A549 (cell line): ENCODE data around the gene ATP11A. TPM values are rescaled to one million over a fixed set of nuclear protein-coding genes. Genes with fewer than 3 reads are reported as not detected.

Experiments
- ATAC-seq, 2 experiments: fragments of 200-7000 bp in 1 of 2; fragments of >200 bp in 1 of 2; cut with Nextera tagmentation in 1 of 2; cut with Tn5 transposase in 1 of 2; 3 replicates each; pipeline versions ENCODE4 v1.8.0 to v1.9.1; 2018 to 2020; ENCODE audit warnings: mild to moderate bottlenecking in 1 of 2, moderate library complexity in 1 of 2
- CTCF ChIA-PET: fragments of 300-600 bp; sonication (Branson Sonifier 250); formaldehyde crosslinking; extraction: SDS; loops from one replicate; lab custom pipeline; 2021; ENCODE audit warnings: antibody characterized with exemption, inconsistent platforms; lab: Yijun Ruan, JAX
- POLR2A ChIA-PET: fragments of 350-600 bp; formaldehyde crosslinking; extraction: SDS; loops from one replicate; lab custom pipeline; 2021; ENCODE audit warnings: antibody characterized with exemption, inconsistent platforms; lab: Yijun Ruan, JAX
- DNase-seq, 2 experiments: peaks; one replicate each; pipeline versions ENCODE4 v3.0.0 to v3.0.0-alpha.2; 2011 to 2016; ENCODE audit warnings: low read depth in 1 of 2, low spot score in 1 of 2
- FAIRE-seq: peaks from 2 replicates; lab custom pipeline; 2011; peaks lifted over from hg19 to GRCh38; lab: Jason Lieb, UNC
- H3K27ac ChIP-seq, 2 experiments: fragments of >200 bp; sonication (Bioruptor Twin); formaldehyde crosslinking; 3 replicates each; pipeline ENCODE4 v1.5.1; 2016 to 2017
- H3K4me1 ChIP-seq: fragments of >200 bp; sonication (Bioruptor Twin); formaldehyde crosslinking; 3 replicates; pipeline ENCODE4 v1.6.1; 2016
- H3K4me2 ChIP-seq: fragments of >200 bp; sonication (Bioruptor Twin); formaldehyde crosslinking; 3 replicates; pipeline ENCODE4 v1.6.1; 2016
- H3K4me3 ChIP-seq: fragments of >200 bp; sonication (Bioruptor Twin); formaldehyde crosslinking; 3 replicates; pipeline ENCODE4 v1.5.1; 2016
- H3K9me3 ChIP-seq: fragments of >200 bp; sonication (Bioruptor Twin); formaldehyde crosslinking; 3 replicates; pipeline ENCODE4 v1.6.1; 2016
- CBX2 ChIP-seq: fragments of 200-600 bp; sonication (generic); IDR thresholded peaks from 2 replicates; pipeline ENCODE4 v1.6.1; 2016; ENCODE audit warnings: low read depth, mild to moderate bottlenecking, borderline replicate concordance
- CEBPB ChIP-seq, 2 experiments: fragments of >200 bp in 1 of 2; sonication (Bioruptor Twin) in 1 of 2; formaldehyde crosslinking in 1 of 2; IDR thresholded peaks; 2 replicates each; pipeline ENCODE4 v1.6.1; 2012 to 2016
- EHMT2 ChIP-seq: fragments of 200-600 bp; sonication (generic); IDR thresholded peaks from 2 replicates; pipeline ENCODE4 v1.6.1; 2016; ENCODE audit warnings: antibody characterized with exemption, low read depth, mild to moderate bottlenecking, moderate library complexity
- ESRRA ChIP-seq: fragments of 150-350 bp; IDR thresholded peaks from 2 replicates; pipeline ENCODE4 v1.6.1; 2014; ENCODE audit warnings: mild to moderate bottlenecking, low read length, borderline replicate concordance
- FOSB ChIP-seq: fragments of 250-450 bp; sonication (Bioruptor Pico); IDR thresholded peaks from 2 replicates; pipeline ENCODE4 v1.5.0; 2020; ENCODE audit warnings: mild to moderate bottlenecking, moderate library complexity
- FOSL2 ChIP-seq, 2 experiments: fragments of 450-650 bp in 1 of 2; fragments of >200 bp in 1 of 2; sonication (Bioruptor Twin) in 1 of 2; formaldehyde crosslinking; IDR thresholded peaks; 2 replicates each; pipeline versions ENCODE4 v1.5.0 to v1.6.1; 2016 to 2020; ENCODE audit warnings: mild to moderate bottlenecking in 1 of 2, moderate library complexity in 1 of 2
- HEYL ChIP-seq: fragments of 250-450 bp; sonication (Bioruptor Pico); IDR thresholded peaks from 2 replicates; pipeline ENCODE4 v1.8.0; 2021; ENCODE audit warnings: mild to moderate bottlenecking, moderate library complexity
- HOXB5 ChIP-seq: fragments of 250-450 bp; sonication (Bioruptor Pico); IDR thresholded peaks from 2 replicates; pipeline ENCODE4 v1.5.0; 2020; ENCODE audit warnings: mild to moderate bottlenecking, moderate library complexity
- JUNB ChIP-seq: fragments of >200 bp; sonication (Bioruptor Twin); formaldehyde crosslinking; IDR thresholded peaks from 2 replicates; pipeline ENCODE4 v1.6.1; 2016
- KDM5A ChIP-seq: fragments of 200-600 bp; sonication (generic); IDR thresholded peaks from 2 replicates; pipeline ENCODE4 v1.6.1; 2016; ENCODE audit warnings: antibody characterized with exemption, mild to moderate bottlenecking
- MAZ ChIP-seq: fragments of 150-350 bp; IDR thresholded peaks from 2 replicates; pipeline ENCODE4 v1.6.1; 2014; ENCODE audit warnings: antibody characterized with exemption, low read depth, low read length, borderline replicate concordance
- NPAS2 ChIP-seq: fragments of 250-450 bp; sonication (Bioruptor Pico); IDR thresholded peaks from 2 replicates; pipeline ENCODE4 v1.8.0; 2022; ENCODE audit warnings: mild to moderate bottlenecking, moderate library complexity, borderline replicate concordance
- PHF8 ChIP-seq: fragments of 200-600 bp; sonication (generic); IDR thresholded peaks from 2 replicates; pipeline ENCODE4 v1.6.1; 2016; ENCODE audit warnings: low read depth, mild to moderate bottlenecking, antibody characterized with exemption, moderate library complexity, borderline replicate concordance
- POLR2A ChIP-seq: IDR thresholded peaks from 2 replicates; pipeline ENCODE4 v1.6.1; 2012; ENCODE audit warnings: mild to moderate bottlenecking, low read length
- POLR2AphosphoS2 ChIP-seq: conservative IDR thresholded peaks from 2 replicates; pipeline ENCODE4 v1.6.1; 2012; ENCODE audit warnings: low read length, improper control_type of control experiment, inconsistent platforms
- RAD21 ChIP-seq, 2 experiments: fragments of >200 bp in 1 of 2; sonication (Bioruptor Twin) in 1 of 2; formaldehyde crosslinking in 1 of 2; IDR thresholded peaks in 1 of 2; conservative IDR thresholded peaks in 1 of 2; 2 replicates in 1 of 2; 3 replicates in 1 of 2; pipeline ENCODE4 v1.6.1; 2012 to 2018; ENCODE audit warnings: inconsistent platforms in 1 of 2
- RNF2 ChIP-seq: fragments of 200-600 bp; sonication (generic); IDR thresholded peaks from 2 replicates; pipeline ENCODE4 v1.6.1; 2016; ENCODE audit warnings: low read depth, mild to moderate bottlenecking, antibody characterized with exemption, moderate library complexity, borderline replicate concordance
- TFCP2L1 ChIP-seq: fragments of 250-450 bp; sonication (Bioruptor Pico); IDR thresholded peaks from 2 replicates; pipeline ENCODE4 v1.5.0; 2021; ENCODE audit warnings: mild to moderate bottlenecking
- ZNF302 ChIP-seq: fragments of 250-450 bp; sonication (Bioruptor Pico); IDR thresholded peaks from 2 replicates; pipeline ENCODE4 v1.9.0; 2021; ENCODE audit warnings: inconsistent platforms, mild to moderate bottlenecking, moderate library complexity
- ZSCAN20 ChIP-seq: fragments of 250-450 bp; sonication (Bioruptor Pico); IDR thresholded peaks from 2 replicates; pipeline ENCODE4 v1.8.0; 2022; ENCODE audit warnings: mild to moderate bottlenecking, moderate library complexity
- WGBS: methylation state at CpG from one replicate; pipeline ENCODE4 v1.1.6; 2017; ENCODE audit errors: missing lambda C conversion rate; 5-methylcytosine and 5-hydroxymethylcytosine counted together
- polyA plus RNA-seq, 4 experiments: library from polyadenylated mRNA; depleted of rRNA in 3 of 4; stranded (reverse); fragments of >200 nt; fragmentation: RNase III in 1 of 4; extraction: RNeasy Plus Mini Kit Qiagen cat#74134 plus additional on column Dnase treatment in 1 of 4; gene quantifications; 2 replicates in 3 of 4; 3 replicates in 1 of 4; pipeline ENCODE4 v1.2.3, GENCODE V29; 2011 to 2017
- TF ChIP-seq, protein P1 (sequence below): fragments of 450-650 bp; IDR thresholded peaks from 2 replicates; pipeline ENCODE4 v1.6.1; 2014; ENCODE audit warnings: antibody characterized with exemption
- TF ChIP-seq, protein P2 (sequence below): fragments of >200 bp; sonication (Bioruptor Twin); formaldehyde crosslinking; IDR thresholded peaks from 3 replicates; pipeline ENCODE4 v1.6.1; 2016
- TF ChIP-seq, protein P3 (sequence below): fragments of 250-450 bp; sonication (Bioruptor Pico); IDR thresholded peaks from 2 replicates; pipeline ENCODE4 v1.5.0; 2020; ENCODE audit warnings: low read depth, mild to moderate bottlenecking, moderate library complexity

The ATP11A gene
- polyA plus RNA-seq, 2 of the 4 experiments (the other 2 are of a cell fraction), result 4.1 to 8.0 TPM

DNA sequence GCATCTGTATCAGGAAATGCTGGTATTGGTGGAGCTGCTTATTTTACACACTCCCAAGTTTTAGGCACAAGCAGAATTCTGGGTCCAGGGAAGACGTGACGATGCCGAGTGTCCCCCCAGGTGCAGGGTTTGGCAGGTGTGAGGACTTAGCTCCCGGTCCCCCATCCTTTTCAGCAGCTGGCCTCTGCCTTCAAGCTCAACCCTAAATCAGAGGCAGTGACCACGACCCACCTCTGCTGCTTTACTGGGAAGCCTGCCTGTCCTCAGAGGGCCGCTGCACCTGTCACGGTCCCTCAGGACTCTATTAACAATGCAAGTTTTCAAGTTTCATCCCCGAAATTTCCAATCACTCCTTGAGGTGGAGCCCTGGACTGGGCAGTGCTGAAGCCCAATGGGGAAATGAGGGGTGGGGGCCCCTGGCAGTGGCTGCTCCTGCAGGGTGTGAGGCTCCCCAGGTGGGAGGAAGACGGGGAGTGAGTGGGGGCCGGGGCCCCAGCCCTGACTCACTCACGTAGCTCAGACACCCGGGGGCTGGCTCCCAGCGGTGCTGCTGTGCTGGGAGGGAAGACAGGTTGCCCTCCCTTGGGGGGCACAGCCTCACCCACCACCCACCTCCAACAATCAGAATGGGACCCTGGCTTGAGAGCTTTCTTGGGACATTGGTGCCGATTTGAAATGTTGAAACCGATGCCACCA is 186.6 kb downstream of the ATP11A start:
- Histone ChIP-seq H3K4me2 (no peak overlapping the region), H3K9me3 (no peaks in the 10 kb centered on the region)
- WGBS, result 79% methylated on average over 14 of the region's 15 CpGs
- TF ChIP-seq ESRRA (no peak), NPAS2 (CRISPR knock-in tag) (no peak), HEYL (CRISPR knock-in tag) (no peak), TFCP2L1 (CRISPR knock-in tag) (no peak), FOSL2 (IDR thresholded peaks at IDR 0.05) (no peak), FOSL2 (CRISPR knock-in tag; IDR thresholded peaks at IDR 0.05) (no peak), CEBPB (IDR thresholded peaks at IDR 0.05) (no peak), RAD21 (conservative IDR thresholded peaks at IDR 0.05 in 1 of 2, IDR thresholded peaks at IDR 0.05 in 1 of 2) (no peak), POLR2AphosphoS2 (no peak), RNF2 (no peak), EHMT2 (no peak), POLR2A (no peak), KDM5A (no peak), CBX2 (no peak), MAZ (no peak), PHF8 (no peak), ZSCAN20 (CRISPR knock-in tag) (no peak), ZNF302 (CRISPR knock-in tag) (no peak)
- TF ChIP-seq, protein P1, sequence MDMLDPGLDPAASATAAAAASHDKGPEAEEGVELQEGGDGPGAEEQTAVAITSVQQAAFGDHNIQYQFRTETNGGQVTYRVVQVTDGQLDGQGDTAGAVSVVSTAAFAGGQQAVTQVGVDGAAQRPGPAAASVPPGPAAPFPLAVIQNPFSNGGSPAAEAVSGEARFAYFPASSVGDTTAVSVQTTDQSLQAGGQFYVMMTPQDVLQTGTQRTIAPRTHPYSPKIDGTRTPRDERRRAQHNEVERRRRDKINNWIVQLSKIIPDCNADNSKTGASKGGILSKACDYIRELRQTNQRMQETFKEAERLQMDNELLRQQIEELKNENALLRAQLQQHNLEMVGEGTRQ, result no peak
- TF ChIP-seq, protein P2, sequence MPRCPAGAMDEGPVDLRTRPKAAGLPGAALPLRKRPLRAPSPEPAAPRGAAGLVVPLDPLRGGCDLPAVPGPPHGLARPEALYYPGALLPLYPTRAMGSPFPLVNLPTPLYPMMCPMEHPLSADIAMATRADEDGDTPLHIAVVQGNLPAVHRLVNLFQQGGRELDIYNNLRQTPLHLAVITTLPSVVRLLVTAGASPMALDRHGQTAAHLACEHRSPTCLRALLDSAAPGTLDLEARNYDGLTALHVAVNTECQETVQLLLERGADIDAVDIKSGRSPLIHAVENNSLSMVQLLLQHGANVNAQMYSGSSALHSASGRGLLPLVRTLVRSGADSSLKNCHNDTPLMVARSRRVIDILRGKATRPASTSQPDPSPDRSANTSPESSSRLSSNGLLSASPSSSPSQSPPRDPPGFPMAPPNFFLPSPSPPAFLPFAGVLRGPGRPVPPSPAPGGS, result no peak
- TF ChIP-seq, protein P3, sequence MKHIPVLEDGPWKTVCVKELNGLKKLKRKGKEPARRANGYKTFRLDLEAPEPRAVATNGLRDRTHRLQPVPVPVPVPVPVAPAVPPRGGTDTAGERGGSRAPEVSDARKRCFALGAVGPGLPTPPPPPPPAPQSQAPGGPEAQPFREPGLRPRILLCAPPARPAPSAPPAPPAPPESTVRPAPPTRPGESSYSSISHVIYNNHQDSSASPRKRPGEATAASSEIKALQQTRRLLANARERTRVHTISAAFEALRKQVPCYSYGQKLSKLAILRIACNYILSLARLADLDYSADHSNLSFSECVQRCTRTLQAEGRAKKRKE (CRISPR knock-in tag), result no peak
- TF ChIP-seq, all 56 proteins: peak for 0
- ChIA-PET POLR2A (no interaction called here), CTCF (interaction anchor here (2.0 kb wide), 1 partner anchor 236 kb away, joined by 6 read pairs; no protein-coding TSS in a partner anchor)
- no peak for DNase-seq
- no peak for FAIRE-seq
- Histone ChIP-seq H3K27ac (no peak overlapping the region), H3K4me3 (no peak overlapping the region), H3K4me1 (no peaks in the 10 kb centered on the region)
- no peak for ATAC-seq

DNA sequence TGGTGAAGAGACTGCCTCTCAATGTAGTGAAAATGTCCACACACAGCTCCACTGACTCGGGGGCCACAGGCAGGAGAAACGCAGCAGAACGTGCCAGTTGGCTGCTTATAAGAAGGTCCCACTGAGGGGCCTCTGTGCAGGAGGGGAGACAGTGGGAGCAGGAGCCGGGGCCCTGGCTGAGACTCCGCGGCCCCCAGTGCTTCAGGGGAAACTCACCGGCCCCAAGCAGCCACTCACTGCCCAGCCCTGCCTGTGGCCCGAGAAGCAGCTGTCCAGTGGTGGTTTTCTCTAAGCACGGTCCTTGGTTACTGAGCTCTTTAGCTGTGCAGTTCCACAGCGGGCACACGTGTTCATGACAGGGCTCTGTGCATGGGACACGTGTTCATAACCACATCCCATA is 187.2 kb downstream of the ATP11A start:
- FAIRE-seq (no peak), DNase-seq (no peak), ATAC-seq (no peak)
- Histone ChIP-seq H3K4me3 (no peak overlapping the region), H3K4me2 (no peak overlapping the region), H3K9me3 (no peaks in the 10 kb centered on the region), H3K27ac (no peak overlapping the region), H3K4me1 (no peaks in the 10 kb centered on the region)
- 55% methylated on average over 7 of the region's 12 CpGs for WGBS
- ChIA-PET CTCF (interaction anchor here (2.0 kb wide), 1 partner anchor 237 kb away, joined by 6 read pairs; no protein-coding TSS in a partner anchor), POLR2A (no interaction called here)
- TF ChIP-seq EHMT2 (no peak), HOXB5 (CRISPR knock-in tag) (no peak), ZSCAN20 (CRISPR knock-in tag) (no peak), KDM5A (no peak), JUNB (no peak), FOSB (CRISPR knock-in tag) (no peak)
